Right atrium auricular region (tissue), 2 donors: ENCODE measurements around the gene CHCT1. TPM values are rescaled to one million over a fixed set of nuclear protein-coding genes. Genes with fewer than 3 reads are reported as not detected.

Source experiments
- DNase-seq: peaks from one replicate; pipeline ENCODE4 v3.0.0-alpha.2; 2019; ENCODE audit warnings: low spot score
- H3K27ac ChIP-seq, 2 donors: fragments of 200-600 bp; sonication (generic); 1 replicate in 1 of 2; 2 replicates in 1 of 2; pipeline ENCODE4 v1.5.1; 2016 to 2019
- H3K27me3 ChIP-seq, 2 donors: fragments of 200-600 bp; sonication (generic); one replicate each; pipeline versions ENCODE4 v1.5.1 to v1.6.0; 2017 to 2019
- H3K36me3 ChIP-seq: fragments of 200-600 bp; sonication (generic); one replicate; pipeline ENCODE4 v1.5.1; 2016
- H3K4me1 ChIP-seq, 2 donors: fragments of 200-600 bp; sonication (generic); one replicate each; pipeline versions ENCODE4 v1.5.1 to v1.6.0; 2017 to 2019
- H3K4me3 ChIP-seq, 2 donors: fragments of 200-600 bp; sonication (generic); 1 replicate in 1 of 2; 2 replicates in 1 of 2; pipeline ENCODE4 v1.5.1; 2017 to 2019; ENCODE audit warnings: mild to moderate bottlenecking in 1 of 2, moderate library complexity in 1 of 2
- H3K9me3 ChIP-seq, 2 donors: fragments of 200-600 bp; sonication (generic); one replicate each; pipeline ENCODE4 v1.5.1; 2019
- CTCF ChIP-seq, 2 donors: fragments of 200-600 bp; sonication (generic); IDR thresholded peaks; one replicate each; pipeline ENCODE4 v1.5.1; 2019; ENCODE audit warnings: antibody characterized with exemption in 2 of 2
- total RNA-seq, 2 donors: library from RNA; depleted of rRNA; stranded (reverse); fragments of >200 nt; gene quantifications; one replicate each; pipeline ENCODE4 v1.1.0, GENCODE V29; 2016

The CHCT1 gene
- total RNA-seq, 2 donors from 2014 or later, result not detected

DNA sequence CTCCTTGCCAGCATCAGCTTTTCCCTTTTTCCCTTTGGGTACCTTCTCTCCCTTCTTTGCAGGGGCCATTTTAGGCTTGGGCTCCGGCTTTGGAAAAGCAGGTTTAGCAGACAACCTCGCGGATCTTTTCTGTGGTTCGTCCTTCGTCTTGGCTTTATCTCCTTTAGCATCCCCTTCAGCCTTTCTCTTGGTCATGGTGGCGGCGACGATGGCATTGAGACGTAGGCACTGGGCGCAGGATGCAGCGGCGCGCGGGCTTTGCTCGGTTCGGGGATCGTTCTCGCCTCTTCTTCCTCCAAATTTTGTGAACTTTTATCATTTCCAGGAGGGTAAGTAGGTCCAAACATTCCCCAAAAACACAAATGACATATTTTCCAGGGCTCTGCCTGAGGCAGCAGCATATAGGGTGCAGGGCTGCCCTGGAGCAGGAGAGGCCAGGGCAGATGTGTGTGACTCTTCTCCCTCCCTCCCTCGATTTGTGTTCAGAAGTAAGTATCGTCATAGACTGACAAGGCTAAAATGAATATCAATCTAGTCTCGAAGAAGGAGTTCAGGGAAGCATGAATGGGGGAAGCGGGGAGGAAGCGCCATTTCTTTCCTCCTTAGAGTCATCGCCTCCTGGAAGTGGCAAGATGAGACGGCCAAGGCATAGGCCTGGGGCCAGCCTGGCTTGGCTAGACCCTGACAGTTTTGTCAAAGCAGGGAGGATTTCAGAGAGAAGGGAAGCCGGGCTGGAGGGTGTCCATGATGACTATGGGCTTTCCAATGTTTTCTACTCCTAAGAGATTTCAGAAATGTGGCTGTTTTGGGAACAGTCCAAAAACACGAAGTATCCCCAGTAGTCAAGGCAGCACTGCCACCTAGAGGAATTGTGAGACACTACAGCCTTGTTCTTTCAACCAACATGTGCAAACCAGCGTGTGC, 13.2 kb downstream of the CHCT1 start:
- Histone ChIP-seq H3K4me3 (peak overlapping the region in 1 of 2 donors; percentile 24), H3K9me3 (no peaks in the 10 kb centered on the region), H3K4me1 (peaks cover 0 to 5% of the 10 kb centered on the region in 2 donors), H3K36me3 (no peaks in the 10 kb centered on the region), H3K27me3 (no peaks in the 10 kb centered on the region), H3K27ac (peak overlapping the region in 1 of 2 donors; percentile 13)
- TF ChIP-seq CTCF (IDR thresholded peaks at IDR 0.05), result peak; percentile 79 to 95
- peak; percentile 84 for DNase-seq

- no peak for TF ChIP-seq CTCF (IDR thresholded peaks at IDR 0.05)
Observed at GRCh38 chr17:60436676-60437075, 14.4 kb downstream of the CHCT1 start.

GRCh38 chr17:60439501-60439900, 17.2 kb downstream of the CHCT1 start:
- no peak for TF ChIP-seq CTCF (IDR thresholded peaks at IDR 0.05)
- Histone ChIP-seq H3K4me1 (peaks cover 0 to 5% of the 10 kb centered on the region in 2 donors), H3K36me3 (no peaks in the 10 kb centered on the region), H3K27me3 (no peaks in the 10 kb centered on the region), H3K4me3 (no peak overlapping the region), H3K9me3 (no peaks in the 10 kb centered on the region), H3K27ac (no peak overlapping the region)
- no peak for DNase-seq

More at GRCh38 chr17:60436676-60437075, 14.4 kb downstream of the CHCT1 start:
- Histone ChIP-seq H3K4me3 (no peak overlapping the region), H3K36me3 (no peaks in the 10 kb centered on the region), H3K4me1 (peaks cover 0 to 5% of the 10 kb centered on the region in 2 donors), H3K27me3 (no peaks in the 10 kb centered on the region), H3K9me3 (no peaks in the 10 kb centered on the region), H3K27ac (no peak overlapping the region)
- DNase-seq, result no peak

- H3K27ac ChIP-seq, result no peak overlapping the region
- H3K9me3 ChIP-seq, result no peaks in the 10 kb centered on the region
- no peaks in the 10 kb centered on the region for H3K27me3 ChIP-seq
Observed at GRCh38 chr17:60442271-60443173, 20.2 kb downstream of the CHCT1 start.

GRCh38 chr17:60443713-60444112, 21.4 kb downstream of the CHCT1 start:
- no peak for DNase-seq
- Histone ChIP-seq H3K4me1 (no peaks in the 10 kb centered on the region), H3K4me3 (no peak overlapping the region), H3K27me3 (no peaks in the 10 kb centered on the region), H3K27ac (no peak overlapping the region), H3K9me3 (no peaks in the 10 kb centered on the region), H3K36me3 (peaks cover 20% of the 10 kb centered on the region)
- no peak for TF ChIP-seq CTCF (IDR thresholded peaks at IDR 0.05)

More at GRCh38 chr17:60442271-60443173, 20.2 kb downstream of the CHCT1 start:
- no peak for DNase-seq
- peaks cover 10% of the 10 kb centered on the region for H3K36me3 ChIP-seq
- H3K4me3 ChIP-seq, result no peak overlapping the region
- TF ChIP-seq CTCF (IDR thresholded peaks at IDR 0.05), result no peak
- no peaks in the 10 kb centered on the region for H3K4me1 ChIP-seq
